Smooth muscle cell (in vitro differentiated cells): ENCODE data around the gene BBLN. TPM values are rescaled to one million over a fixed set of nuclear protein-coding genes. Genes with fewer than 3 reads are reported as not detected.

Source experiments
- DNase-seq: peaks from one replicate; lab custom pipeline; 2025; ENCODE audit not compliant: unreplicated experiment; lab: John Stamatoyannopoulos, UW
- H2AFZ ChIP-seq: fragments of 200-600 bp; sonication (generic); 2 replicates; pipeline ENCODE4 v1.6.0; 2016; ENCODE audit warnings: antibody characterized with exemption, low read depth, mild to moderate bottlenecking
- H3F3A ChIP-seq: fragments of 200-600 bp; sonication (generic); 2 replicates; pipeline ENCODE4 v1.6.0; 2017; ENCODE audit warnings: antibody characterized with exemption, low read depth
- H3K27ac ChIP-seq: fragments of 200-600 bp; sonication (generic); 2 replicates; pipeline ENCODE4 v1.5.1; 2016; ENCODE audit warnings: low read depth, mild to moderate bottlenecking
- H3K27me3 ChIP-seq: fragments of 200-600 bp; sonication (generic); 2 replicates; pipeline ENCODE4 v1.6.1; 2016; ENCODE audit warnings: low read depth, mild to moderate bottlenecking
- H3K36me3 ChIP-seq: fragments of 200-600 bp; sonication (generic); 2 replicates; pipeline ENCODE4 v1.5.1; 2016; ENCODE audit warnings: low read depth
- H3K4me1 ChIP-seq: fragments of 200-600 bp; sonication (generic); 2 replicates; pipeline ENCODE4 v1.5.1; 2016; ENCODE audit warnings: low read depth
- H3K4me2 ChIP-seq: fragments of 200-600 bp; sonication (generic); 2 replicates; pipeline ENCODE4 v1.6.0; 2016; ENCODE audit warnings: mild to moderate bottlenecking
- H3K4me3 ChIP-seq: fragments of 200-600 bp; sonication (generic); 2 replicates; pipeline ENCODE4 v1.5.1; 2016; ENCODE audit warnings: mild to moderate bottlenecking
- H3K79me2 ChIP-seq: fragments of 200-600 bp; sonication (generic); 2 replicates; pipeline ENCODE4 v1.6.0; 2016; ENCODE audit warnings: low read depth, mild to moderate bottlenecking
- H3K9ac ChIP-seq: fragments of 200-600 bp; sonication (generic); 2 replicates; pipeline ENCODE4 v1.6.0; 2016; ENCODE audit warnings: low read depth
- H3K9me3 ChIP-seq: fragments of 200-600 bp; sonication (generic); replicated peaks from 2 replicates; pipeline ENCODE4 v1.5.1; 2016; ENCODE audit warnings: low read depth
- H4K20me1 ChIP-seq: fragments of 200-600 bp; sonication (generic); 2 replicates; pipeline ENCODE4 v1.6.0; 2016; ENCODE audit warnings: low read depth
- CTCF ChIP-seq: fragments of 200-600 bp; sonication (generic); IDR thresholded peaks from 2 replicates; pipeline ENCODE4 v1.5.1; 2017; ENCODE audit warnings: borderline replicate concordance, mild to moderate bottlenecking, antibody characterized with exemption; ENCODE audit not compliant: insufficient read depth, poor library complexity, severe bottlenecking
- WGBS: methylation state at CpG from one replicate; pipeline ENCODE4 v1.1.7; 2016; ENCODE audit warnings: low lambda C conversion rate; 5-methylcytosine and 5-hydroxymethylcytosine counted together
- polyA plus RNA-seq: library from polyadenylated mRNA; unstranded; fragments of >200 nt; fragmentation: Nextera tagmentation; extraction: Ambion mirVana; gene quantifications from 2 replicates; pipeline ENCODE4 v1.2.1, GENCODE V29; 2016
- total RNA-seq: library from RNA; depleted of rRNA; stranded (reverse); fragments of >200 nt; gene quantifications from 2 replicates; pipeline ENCODE4 v1.2.3, GENCODE V29; 2014

The BBLN gene
- total and polyA plus RNA-seq, 2 experiments from 2014 or later, result 133 to 229 TPM

- Histone ChIP-seq H3K4me3 (no peak overlapping the region), H2AFZ (no peak overlapping the region), H3K36me3 (peaks cover 2% of the 10 kb centered on the region), H3F3A (no peaks in the 10 kb centered on the region), H3K79me2 (no peaks in the 10 kb centered on the region), H3K27me3 (no peaks in the 10 kb centered on the region), H3K9me3 (no peaks in the 10 kb centered on the region), H3K4me2 (no peak overlapping the region), H3K27ac (no peak overlapping the region), H3K4me1 (no peaks in the 10 kb centered on the region), H4K20me1 (peaks cover 14% of the 10 kb centered on the region), H3K9ac (no peak overlapping the region)
- WGBS, result over 99% methylated on average over 10 of the region's 10 CpGs
- no peak for DNase-seq
- no peak for TF ChIP-seq CTCF
Observed at GRCh38 chr9:128163523-128164306, 3.6 kb downstream of the BBLN start.

GRCh38 chr9:128164307-128164885 is 4.3 kb downstream of the BBLN start:
- H2AFZ ChIP-seq, result no peak overlapping the region
- H3K27me3 ChIP-seq, result no peaks in the 10 kb centered on the region
- DNase-seq, result no peak
- H3K36me3 ChIP-seq, result peaks cover 4% of the 10 kb centered on the region
- 80% methylated on average over 14 of the region's 14 CpGs for WGBS
- H3K9ac ChIP-seq, result no peak overlapping the region
- no peak overlapping the region for H3K27ac ChIP-seq
- H3F3A ChIP-seq, result no peaks in the 10 kb centered on the region
- peaks cover 15% of the 10 kb centered on the region for H4K20me1 ChIP-seq
- H3K4me2 ChIP-seq, result no peak overlapping the region
- H3K79me2 ChIP-seq, result no peaks in the 10 kb centered on the region
- no peak for TF ChIP-seq CTCF
- no peaks in the 10 kb centered on the region for H3K9me3 ChIP-seq
- H3K4me1 ChIP-seq, result no peaks in the 10 kb centered on the region
- H3K4me3 ChIP-seq, result no peak overlapping the region

- Histone ChIP-seq H2AFZ (no peak overlapping the region), H3K4me3 (no peak overlapping the region), H3K4me2 (no peak overlapping the region), H3K27ac (no peak overlapping the region), H3K79me2 (no peaks in the 10 kb centered on the region), H3F3A (no peaks in the 10 kb centered on the region), H3K9ac (no peak overlapping the region), H3K4me1 (no peaks in the 10 kb centered on the region), H3K27me3 (no peaks in the 10 kb centered on the region), H4K20me1 (peaks cover 15% of the 10 kb centered on the region), H3K9me3 (no peaks in the 10 kb centered on the region), H3K36me3 (peaks cover 4% of the 10 kb centered on the region)
- 99% methylated on average over 18 of the region's 18 CpGs for WGBS
- no peak for DNase-seq
- no peak for TF ChIP-seq CTCF
Observed at GRCh38 chr9:128166169-128166568, 6.1 kb downstream of the BBLN start.
